HCT116 (cell line): ENCODE data around the gene FCRL1. TPM values are rescaled to one million over a fixed set of nuclear protein-coding genes. Genes with fewer than 3 reads are reported as not detected.

Experiments
- ATAC-seq: fragments of 200-7000 bp; cut with Tn5 transposase; 2 replicates; pipeline ENCODE4 v1.9.1; 2020; ENCODE audit warnings: mild to moderate bottlenecking, moderate library complexity
- BruUV-seq: library from RNA; stranded (reverse); fragments of 400-500 nt; replicated peaks from 2 replicates; lab custom pipeline; 2021; lab: Mats Ljungman, UMichigan
- CTCF ChIA-PET: fragments of 300-600 bp; sonication (Branson Sonifier 250); formaldehyde crosslinking; loops from one replicate; lab custom pipeline; 2021; ENCODE audit warnings: antibody characterized with exemption; lab: Charles Lee
- POLR2A ChIA-PET: fragments of 300-600, 350-600 bp; sonication (Branson Sonifier 250); formaldehyde crosslinking; loops from one replicate; lab custom pipeline; 2021; ENCODE audit warnings: antibody characterized with exemption; lab: Charles Lee
- RAD21 ChIA-PET, 2 experiments: fragments of 300-600 bp; sonication (Branson Sonifier 250); formaldehyde crosslinking; loops; one replicate each; lab custom pipeline; 2023; ENCODE audit warnings: low total read pairs in 2 of 2; ENCODE audit not compliant: uncharacterized antibody in 2 of 2, unreplicated experiment in 2 of 2, low non-redundant PET in 1 of 2; lab: Charles Lee
- DNase-seq: peaks from one replicate; pipeline ENCODE4 v3.0.0-alpha.2; 2010; ENCODE audit warnings: low read depth, low spot score
- H2AFZ ChIP-seq: fragments of 200-600 bp; shearing (Covaris generic), sonication (generic); 2 replicates; pipeline ENCODE4 v1.6.1; 2017; ENCODE audit warnings: low read depth, mixed run types, mixed read lengths, antibody characterized with exemption, low read length; ENCODE audit not compliant: poor library complexity, severe bottlenecking
- H3K27ac ChIP-seq: 2 replicates; pipeline ENCODE4 v1.5.1; 2012; ENCODE audit warnings: low read depth, low read length
- H3K27me3 ChIP-seq: fragments of 200-600 bp; sonication (generic); 2 replicates; pipeline ENCODE4 v1.6.1; 2016; ENCODE audit warnings: mixed run types, low read length, mixed read lengths; ENCODE audit not compliant: insufficient read depth
- H3K36me3 ChIP-seq, 2 experiments: fragments of 200-500 bp in 1 of 2; fragments of 200-600 bp in 1 of 2; sonication (Bioruptor generic) in 1 of 2; sonication (generic) in 1 of 2; 2 replicates each; pipeline versions ENCODE4 v1.5.1 to v1.6.1; 2014 to 2016; ENCODE audit warnings: low read length in 2 of 2, inconsistent platforms in 1 of 2, mixed read lengths in 1 of 2, mixed run types in 1 of 2; ENCODE audit not compliant: insufficient read depth in 2 of 2, control insufficient read depth in 1 of 2
- H3K4me1 ChIP-seq, 2 experiments: fragments of 200-600 bp in 1 of 2; sonication (generic) in 1 of 2; 2 replicates each; pipeline versions ENCODE4 v1.5.1 to v1.6.1; 2012 to 2017; ENCODE audit warnings: low read length in 2 of 2, inconsistent platforms in 1 of 2, mild to moderate bottlenecking in 1 of 2, mixed read lengths in 1 of 2, mixed run types in 1 of 2, moderate library complexity in 1 of 2; ENCODE audit not compliant: insufficient read depth in 2 of 2, control insufficient read depth in 1 of 2
- H3K4me2 ChIP-seq: fragments of 200-600 bp; sonication (generic); 2 replicates; pipeline ENCODE4 v1.6.1; 2017; ENCODE audit warnings: mixed run types, low read length, mixed read lengths
- H3K4me3 ChIP-seq, 2 experiments: fragments of 200-600 bp in 1 of 2; sonication (generic) in 1 of 2; replicated peaks in 1 of 2; 2 replicates each; pipeline ENCODE4 v1.5.1; 2011 to 2016; ENCODE audit warnings: low read length in 2 of 2, control low read depth in 1 of 2, low read depth in 1 of 2, mild to moderate bottlenecking in 1 of 2, mixed read lengths in 1 of 2, mixed run types in 1 of 2
- H3K79me2 ChIP-seq: fragments of 200-600 bp; sonication (generic); 2 replicates; pipeline ENCODE4 v1.6.1; 2017; ENCODE audit warnings: mild to moderate bottlenecking, mixed run types, low read length, moderate library complexity, mixed read lengths; ENCODE audit not compliant: insufficient read depth
- H3K9ac ChIP-seq: fragments of 200-600 bp; sonication (generic); 2 replicates; pipeline ENCODE4 v1.6.1; 2016; ENCODE audit warnings: low read length, mixed read lengths
- H3K9me2 ChIP-seq: fragments of 200-600 bp; sonication (generic), shearing (Covaris generic); 2 replicates; pipeline ENCODE4 v1.6.1; 2017; ENCODE audit warnings: mixed run types, mild to moderate bottlenecking, moderate library complexity; ENCODE audit not compliant: insufficient read depth
- H3K9me3 ChIP-seq, 2 experiments: fragments of 200-500 bp in 1 of 2; fragments of 200-600 bp in 1 of 2; sonication (Bioruptor generic) in 1 of 2; sonication (generic) in 1 of 2; 2 replicates each; pipeline ENCODE4 v1.6.1; 2014 to 2017; ENCODE audit warnings: low read length in 2 of 2, mixed read lengths in 2 of 2, inconsistent platforms in 1 of 2, low read depth in 1 of 2, mild to moderate bottlenecking in 1 of 2, mixed run types in 1 of 2, moderate library complexity in 1 of 2; ENCODE audit not compliant: control insufficient read depth in 1 of 2, insufficient read depth in 1 of 2
- H4K20me1 ChIP-seq: fragments of 200-600 bp; sonication (generic), shearing (Covaris generic); 2 replicates; pipeline ENCODE4 v1.6.1; 2017; ENCODE audit warnings: mixed run types, mild to moderate bottlenecking, moderate library complexity; ENCODE audit not compliant: insufficient read depth
- CTCF ChIP-seq, 3 experiments: fragments of 200-600 bp in 1 of 3; sonication (generic) in 1 of 3; IDR thresholded peaks in 2 of 3; conservative IDR thresholded peaks in 1 of 3; 2 replicates each; pipeline ENCODE4 v1.5.1; 2012 to 2017; ENCODE audit warnings: low read depth in 2 of 3, low read length in 2 of 3, antibody characterized with exemption in 1 of 3, borderline replicate concordance in 1 of 3, control low read depth in 1 of 3, mild to moderate bottlenecking in 1 of 3, mixed read lengths in 1 of 3, mixed run types in 1 of 3, moderate library complexity in 1 of 3; ENCODE audit not compliant: insufficient read depth in 1 of 3
- EGR1 ChIP-seq: IDR thresholded peaks from 2 replicates; pipeline ENCODE4 v1.6.1; 2012; ENCODE audit warnings: low read depth
- RAD21 ChIP-seq: IDR thresholded peaks from 2 replicates; pipeline ENCODE4 v1.6.1; 2012; ENCODE audit warnings: low read depth, mild to moderate bottlenecking
- ZBTB33 ChIP-seq: IDR thresholded peaks from 2 replicates; pipeline ENCODE4 v1.6.1; 2011; ENCODE audit warnings: mild to moderate bottlenecking, low read length, moderate library complexity; ENCODE audit not compliant: insufficient replicate concordance; ENCODE audit errors: extremely low read depth
- intact Hi-C: fragments of 100-400 bp; cut with micrococcal nuclease; formaldehyde crosslinking; loops from 2 replicates; pipeline ENCODE4 v1.10.0; 2022
- total RNA-seq: library from RNA; stranded (reverse); gene quantifications from one replicate; pipeline ENCODE4 v1.2.1, GENCODE V29; 2021; ENCODE audit not compliant: unreplicated experiment

The FCRL1 gene
- total RNA-seq, 1 experiment from 2014 or later, result not detected

GRCh38 chr1:157773493-157774350 lies 46.2 kb downstream of the FCRL1 start:
- ATAC-seq (peak; percentile 90), DNase-seq (no peak)
- H3K27ac ChIP-seq, result no peak overlapping the region
- BruUV-seq, result no TSS peak
- H3K36me3 ChIP-seq, result no peaks in the 10 kb centered on the region
- H3K27me3 ChIP-seq, result peaks cover 28% of the 10 kb centered on the region
- H3K9ac ChIP-seq, result no peak overlapping the region
- ChIA-PET POLR2A (no interaction called here), RAD21 (no interaction called here), CTCF (no interaction called here)
- H4K20me1 ChIP-seq, result no peaks in the 10 kb centered on the region
- no peak overlapping the region for H3K4me2 ChIP-seq
- no peak overlapping the region for H3K4me3 ChIP-seq
- H3K4me1 ChIP-seq, result no peaks in the 10 kb centered on the region
- no peaks in the 10 kb centered on the region for H3K9me3 ChIP-seq
- H3K79me2 ChIP-seq, result no peaks in the 10 kb centered on the region
- H3K9me2 ChIP-seq, result no peaks in the 10 kb centered on the region
- TF ChIP-seq EGR1 (no peak), CTCF (IDR thresholded peaks at IDR 0.05 in 2 of 3, conservative IDR thresholded peaks at IDR 0.05 in 1 of 3; ENCODE audit: borderline replicate concordance in 1 of 3, insufficient read depth in 1 of 3, low read depth in 2 of 3, low read length in 2 of 3) (peak in 2 of 3 experiments; percentile 57; a peak in 5 of 6 replicates), RAD21 (peak; percentile 48), ZBTB33 (no peak)
- intact Hi-C loops, result loop anchor here (5.0 kb wide), 1 partner anchor 174 kb away; no protein-coding TSS in a partner anchor
- no peak overlapping the region for H2AFZ ChIP-seq
